GM18870 (cell line): Measurements from ENCODE around the gene JPT1.
A peak's percentile ranks its signal among the peaks of the same experiment; 100 is the strongest.
"Not testable (repeated sequence)": the region's sequence is repeated elsewhere in the genome, so short reads cannot be mapped to it uniquely, and the experiment has no call there.

ENCODE experiments used
- ATAC-seq: cut with Tn5 transposase; IDR thresholded peaks from one replicate; pipeline ENCODE4 v1.9.1; 2021; ENCODE audit warnings: moderate library complexity; ENCODE audit not compliant: unreplicated experiment

The JPT1 gene

DNA sequence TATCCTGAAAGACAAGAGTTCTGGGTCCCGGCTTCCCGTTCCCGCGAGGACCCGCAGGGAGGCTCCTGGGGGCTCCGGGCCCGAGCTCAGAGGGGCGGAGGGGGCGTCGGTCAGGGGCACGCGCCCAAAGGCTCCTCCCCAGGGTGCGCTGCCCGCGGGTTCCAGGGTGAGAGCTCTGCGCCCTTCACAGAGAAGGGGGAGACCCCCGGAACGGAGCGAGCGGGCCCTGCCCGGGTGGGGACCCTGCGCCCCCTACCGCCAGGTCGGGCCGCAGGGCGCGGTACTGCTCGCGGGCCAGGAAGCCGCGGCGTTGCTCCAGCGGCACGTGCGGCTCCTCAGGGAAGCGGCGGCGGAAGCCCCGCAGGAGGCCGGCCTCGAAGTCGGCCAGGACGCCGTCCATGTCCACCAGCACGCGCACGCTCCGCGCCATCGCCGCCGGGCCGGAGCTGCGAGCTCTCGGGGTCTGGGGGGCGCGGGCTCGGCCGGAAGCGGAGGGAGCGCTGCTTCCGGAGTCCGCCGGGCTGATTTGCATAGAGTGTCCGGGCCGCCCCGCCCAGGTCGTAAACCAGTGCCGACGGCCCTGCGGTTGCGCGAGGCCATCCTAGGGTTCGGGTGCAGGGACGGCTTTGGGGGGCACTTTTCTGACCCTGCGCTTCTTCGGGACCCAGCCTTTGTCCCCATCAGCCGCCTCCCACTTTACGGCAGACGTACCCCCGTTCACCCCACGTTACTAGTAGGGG is 22.9 kb downstream of the JPT1 start, which contains the start of gene NT5C:
NT5C (minus strand) TSS at position 465 of the 740 bp plus-strand sequence; CDS start at position 430, 35 bp downstream.
- peak; percentile 60 for ATAC-seq

DNA sequence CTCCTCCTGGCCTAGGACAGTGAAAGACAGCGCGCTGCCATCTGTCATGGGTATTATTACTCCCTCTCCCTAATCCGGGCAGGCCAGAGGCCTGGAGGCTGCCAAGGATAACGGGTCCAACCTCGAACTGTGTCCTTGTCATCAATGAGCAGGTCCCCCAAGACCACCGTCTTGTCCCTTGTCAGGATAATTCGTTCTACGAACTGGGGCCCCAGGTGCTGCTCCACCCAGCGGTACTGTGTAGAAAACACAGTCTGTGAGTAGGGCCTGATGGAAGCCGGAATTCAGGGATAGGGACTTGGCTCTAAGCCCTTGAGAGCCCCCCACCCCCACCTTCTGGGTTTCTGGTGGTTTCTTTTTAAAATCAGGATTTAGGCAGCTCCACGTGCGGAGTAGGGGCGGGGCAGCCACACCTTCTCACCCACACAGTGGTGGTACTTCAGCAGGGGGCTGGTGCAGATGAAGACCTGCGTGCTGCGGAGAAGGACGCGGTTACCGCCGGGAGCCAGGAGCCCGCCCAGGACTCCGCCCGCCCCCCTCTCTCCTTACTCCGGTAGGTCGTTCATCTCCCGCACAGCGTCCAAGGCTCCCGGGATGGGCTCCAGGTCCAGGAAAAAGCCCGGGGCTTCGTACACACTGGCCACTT is 23.6 kb downstream of the JPT1 start:
- ATAC-seq = no peak

DNA sequence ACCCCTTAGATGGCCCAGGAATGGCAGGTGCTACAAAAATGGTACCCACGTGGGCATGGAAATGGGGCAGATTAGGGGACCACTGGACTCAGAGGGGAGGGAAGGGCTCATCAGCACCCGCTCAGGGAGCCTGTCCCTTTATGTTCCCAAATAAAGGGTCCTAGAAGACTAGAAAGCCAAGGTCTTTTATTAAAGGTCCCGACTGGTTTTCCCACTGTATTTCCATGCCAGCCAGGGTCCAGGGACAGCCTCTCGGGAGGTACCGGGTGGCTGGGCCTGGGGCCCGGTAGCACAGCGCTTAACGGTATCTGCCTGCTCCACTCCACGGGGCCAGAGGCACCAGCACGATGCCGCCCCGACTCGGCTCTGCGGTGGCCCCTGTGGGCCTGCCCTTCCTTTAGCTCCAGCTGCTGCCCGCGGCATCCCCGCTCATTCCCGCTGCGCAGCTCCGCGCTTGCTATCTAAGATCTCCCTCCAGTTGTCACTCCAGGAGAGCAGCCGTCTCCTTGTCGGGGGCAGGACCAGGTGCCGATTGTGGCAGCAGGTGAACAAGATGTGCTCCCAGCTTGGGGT is 24.2 kb downstream of the JPT1 start:
- no peak for ATAC-seq

DNA sequence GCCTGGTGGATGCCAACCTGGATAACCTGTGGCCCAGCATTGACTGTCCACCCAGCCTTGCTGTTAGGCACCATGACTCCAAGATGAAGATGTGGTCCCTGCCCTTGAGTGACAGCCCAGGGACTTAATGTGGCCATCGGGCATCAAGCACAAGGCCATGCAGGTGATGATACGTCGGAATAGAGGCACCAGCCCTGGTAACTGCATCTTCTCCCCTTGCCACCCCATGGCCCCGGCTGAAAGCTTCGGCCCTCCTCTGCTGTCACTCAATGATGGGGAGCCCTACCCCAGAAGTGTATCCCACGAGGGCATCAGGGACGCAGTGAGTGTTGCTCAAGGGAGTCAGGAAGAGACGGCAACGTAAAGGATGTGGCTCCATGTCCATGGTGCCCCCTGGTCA is 24.7 kb downstream of the JPT1 start:
- no peak for ATAC-seq

DNA sequence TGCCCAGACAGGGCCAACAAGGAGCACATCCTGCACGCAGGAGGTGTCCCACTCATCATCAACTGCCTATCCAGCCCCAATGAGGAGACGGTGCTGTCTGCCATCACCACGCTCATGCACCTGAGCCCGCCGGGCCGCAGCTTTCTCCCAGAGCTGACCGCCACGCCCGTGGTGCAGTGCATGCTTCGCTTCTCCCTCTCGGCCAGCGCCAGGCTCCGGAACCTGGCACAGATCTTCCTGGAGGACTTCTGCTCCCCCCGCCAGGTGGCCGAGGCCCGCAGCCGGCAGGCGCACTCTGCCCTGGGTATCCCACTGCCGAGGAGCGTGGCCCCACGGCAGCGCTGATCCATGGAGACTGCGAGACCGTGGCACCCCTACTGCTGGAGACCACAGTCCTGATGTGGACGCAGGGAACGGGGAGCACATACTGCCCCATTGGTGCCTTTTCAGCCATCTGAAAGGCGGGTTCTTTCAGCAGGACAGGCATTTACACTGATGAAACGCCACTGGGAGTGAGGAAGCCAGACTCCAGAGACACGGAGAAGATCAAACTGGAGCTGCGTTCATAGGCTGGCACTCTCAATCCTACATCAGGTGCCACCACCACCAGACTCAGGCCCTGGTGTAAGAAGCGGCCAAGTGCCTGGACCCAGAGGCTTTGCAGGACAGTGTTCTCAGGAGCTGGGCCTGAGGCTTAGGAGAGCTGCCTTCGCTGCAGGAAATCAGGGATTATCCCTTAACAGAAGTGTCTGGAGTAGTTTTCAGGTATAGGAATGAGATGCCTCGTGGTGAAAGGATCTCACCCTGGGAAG is 25.4 kb downstream of the JPT1 start:
- ATAC-seq = no peak

DNA sequence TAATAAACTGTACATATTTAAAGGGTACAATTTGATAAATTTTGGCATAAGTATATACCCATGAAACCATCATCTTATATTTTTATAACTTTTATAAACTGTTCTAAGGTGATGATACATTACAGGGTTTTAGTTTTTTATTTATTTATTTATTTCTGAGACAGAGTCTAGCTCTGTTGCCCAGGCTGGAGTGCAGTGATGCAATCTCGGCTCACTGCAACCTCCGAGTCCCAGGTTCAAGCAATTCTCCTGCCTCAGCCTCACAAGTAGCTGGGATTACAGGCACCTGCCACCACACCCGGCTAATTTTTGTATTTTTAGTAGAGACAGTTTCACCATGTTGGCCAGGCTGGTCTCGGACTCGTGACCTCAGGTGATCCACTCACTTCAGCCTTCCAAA is 26.4 kb downstream of the JPT1 start:
- ATAC-seq = not testable (repeated sequence)

DNA sequence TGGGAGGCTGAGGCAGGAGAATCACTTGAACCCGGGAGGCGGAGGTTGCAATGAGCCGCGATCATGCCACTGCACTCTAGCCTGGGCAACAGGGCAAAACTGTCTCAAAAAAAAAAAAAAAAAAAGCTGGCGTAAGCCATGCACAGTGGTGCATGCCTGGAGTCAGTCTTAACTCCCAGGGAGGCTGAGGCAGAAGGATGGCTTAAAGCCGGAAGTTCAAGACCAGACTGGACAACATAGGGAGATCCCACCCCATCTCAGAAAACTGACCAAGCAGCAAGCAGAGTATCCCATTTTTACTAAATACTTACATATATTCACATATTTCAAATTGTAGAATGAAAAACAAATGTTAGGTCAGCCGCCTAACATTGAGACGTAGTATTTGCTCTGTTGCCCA is 27.4 kb downstream of the JPT1 start:
- no peak for ATAC-seq

DNA sequence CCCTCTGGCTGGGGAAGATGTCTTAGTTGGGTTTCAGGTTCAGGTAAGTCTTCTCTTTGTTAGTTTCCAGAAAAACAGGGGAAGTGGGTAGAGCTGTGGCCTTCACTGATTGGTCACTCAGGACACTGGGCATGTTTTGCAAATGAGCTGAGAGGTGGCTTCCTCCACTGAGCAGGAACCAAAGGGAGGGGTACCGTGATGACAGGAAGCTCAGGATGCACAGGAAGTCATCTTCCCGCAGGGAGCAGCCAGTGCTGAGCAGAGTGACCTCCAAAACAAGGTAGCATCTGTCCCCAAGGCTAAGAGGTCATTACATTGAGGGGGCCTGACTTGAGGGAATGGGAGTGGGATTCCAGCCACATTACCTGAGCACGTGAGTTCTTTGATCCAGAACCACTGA is 28.3 kb downstream of the JPT1 start:
- ATAC-seq = no peak

DNA sequence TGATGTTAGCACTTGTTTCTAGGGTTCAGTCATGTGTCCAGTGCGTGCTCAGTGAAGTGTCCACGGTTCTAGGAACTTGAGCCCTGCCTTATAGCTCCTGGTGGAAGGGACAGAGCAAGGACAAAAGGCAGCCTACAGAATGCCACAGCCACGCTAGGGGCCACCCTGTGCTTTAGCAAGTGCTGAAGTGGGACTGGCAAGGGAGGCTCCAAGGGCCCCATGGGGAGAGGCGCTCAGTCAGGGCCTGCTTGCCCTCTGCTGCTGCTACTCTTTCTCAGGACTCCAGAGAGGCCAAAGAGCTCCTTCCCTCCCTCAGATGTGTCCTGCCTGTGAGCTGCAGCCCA is 29.5 kb downstream of the JPT1 start:
- ATAC-seq = no peak

DNA sequence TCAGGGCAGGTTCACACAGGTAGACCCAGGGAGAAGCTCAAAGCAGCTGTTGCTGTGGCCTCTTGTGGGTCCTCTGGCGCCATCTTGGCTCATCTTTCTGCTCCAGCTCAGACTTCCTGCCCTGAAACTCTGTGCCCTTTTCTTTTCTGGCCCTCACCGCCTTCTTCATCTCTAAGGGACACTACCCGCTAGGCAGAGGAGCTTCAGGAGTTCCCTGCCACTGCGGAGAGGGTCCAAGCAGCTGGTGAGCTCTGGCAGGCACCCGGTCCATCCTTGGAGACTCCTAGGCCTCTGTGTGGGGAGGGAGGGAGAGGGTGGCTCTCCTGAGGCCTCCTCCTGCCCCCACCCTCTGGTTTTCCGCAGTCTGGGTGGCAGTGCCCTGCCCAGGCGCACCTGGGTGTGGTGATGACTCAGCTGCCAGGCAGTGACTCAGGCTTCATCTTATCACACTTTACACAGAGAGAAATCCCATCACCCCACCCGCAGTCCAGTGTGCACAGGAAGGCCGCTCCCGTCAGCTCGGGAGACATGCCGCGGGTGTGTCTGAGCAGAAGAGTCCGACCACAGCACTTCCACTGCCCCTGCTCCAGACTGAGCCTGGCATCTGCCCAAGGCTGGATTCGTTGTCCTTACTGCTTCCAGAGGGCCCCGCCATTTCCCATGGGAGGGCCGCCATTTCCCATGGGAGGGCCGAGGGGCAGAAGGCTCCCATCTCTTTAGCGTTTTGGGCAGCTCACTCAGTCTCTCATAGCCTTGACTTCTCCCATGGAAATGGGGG is 30.1 kb downstream of the JPT1 start:
- ATAC-seq = no peak

DNA sequence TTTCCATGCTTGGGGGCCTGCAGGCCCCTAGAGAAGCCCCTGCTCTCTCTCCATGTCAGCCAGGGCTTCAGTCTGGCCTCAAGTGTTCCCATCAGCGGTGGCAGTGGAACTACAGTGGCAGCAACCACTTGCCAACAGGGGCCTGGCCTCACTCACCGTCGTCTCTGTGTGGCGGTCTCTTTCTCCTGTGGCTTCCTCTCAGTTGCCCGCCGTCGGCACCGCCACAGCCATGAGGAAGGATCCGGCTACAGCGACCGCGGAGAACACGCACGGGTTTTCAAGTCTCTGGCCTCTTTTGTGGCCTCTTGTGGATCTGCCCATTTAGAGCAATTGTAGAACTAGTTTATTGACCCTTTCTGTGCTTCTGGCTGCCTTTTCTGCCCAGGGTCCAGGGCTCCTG is 36.0 kb downstream of the JPT1 start:
- no peak for ATAC-seq

DNA sequence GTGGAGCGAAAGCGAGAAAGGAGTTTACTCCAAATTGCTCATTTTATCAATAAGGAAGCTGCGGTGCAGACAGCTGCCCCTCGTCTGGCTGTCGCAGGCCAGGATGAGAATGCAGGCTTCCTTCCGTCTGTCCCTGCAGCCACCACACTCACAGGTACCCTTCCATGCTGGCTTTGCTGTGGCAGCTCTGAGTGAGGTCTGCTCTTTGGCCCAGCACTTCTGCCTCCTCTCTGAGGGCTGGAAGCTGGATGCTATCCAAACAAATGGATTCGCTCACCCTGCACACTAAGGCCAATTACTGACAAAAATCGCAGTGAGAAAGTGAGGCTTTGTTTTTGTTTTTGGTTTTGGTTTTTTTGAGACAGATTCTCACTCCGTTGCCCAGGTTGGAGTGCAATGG is 37.6 kb downstream of the JPT1 start:
- no peak for ATAC-seq

DNA sequence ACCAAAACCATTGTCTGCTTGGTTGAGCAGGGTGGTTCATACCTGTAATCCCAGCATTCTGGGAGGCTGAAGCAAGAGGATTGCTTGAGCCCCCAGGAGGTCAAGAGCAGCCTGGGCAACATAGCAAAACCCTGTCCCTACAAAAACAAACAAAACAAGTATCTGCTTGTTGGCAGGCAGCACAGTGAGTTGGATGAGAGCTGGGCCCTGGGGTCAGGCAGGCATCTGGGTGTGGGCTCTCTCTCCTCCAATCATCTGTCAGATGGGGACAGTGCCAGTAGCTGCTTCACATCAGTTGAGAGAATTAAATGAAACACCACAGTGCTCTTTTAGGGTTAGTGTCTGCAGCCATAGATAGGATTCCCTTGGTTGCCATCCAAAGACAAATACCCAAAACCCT is 38.8 kb downstream of the JPT1 start:
- ATAC-seq = no peak

DNA sequence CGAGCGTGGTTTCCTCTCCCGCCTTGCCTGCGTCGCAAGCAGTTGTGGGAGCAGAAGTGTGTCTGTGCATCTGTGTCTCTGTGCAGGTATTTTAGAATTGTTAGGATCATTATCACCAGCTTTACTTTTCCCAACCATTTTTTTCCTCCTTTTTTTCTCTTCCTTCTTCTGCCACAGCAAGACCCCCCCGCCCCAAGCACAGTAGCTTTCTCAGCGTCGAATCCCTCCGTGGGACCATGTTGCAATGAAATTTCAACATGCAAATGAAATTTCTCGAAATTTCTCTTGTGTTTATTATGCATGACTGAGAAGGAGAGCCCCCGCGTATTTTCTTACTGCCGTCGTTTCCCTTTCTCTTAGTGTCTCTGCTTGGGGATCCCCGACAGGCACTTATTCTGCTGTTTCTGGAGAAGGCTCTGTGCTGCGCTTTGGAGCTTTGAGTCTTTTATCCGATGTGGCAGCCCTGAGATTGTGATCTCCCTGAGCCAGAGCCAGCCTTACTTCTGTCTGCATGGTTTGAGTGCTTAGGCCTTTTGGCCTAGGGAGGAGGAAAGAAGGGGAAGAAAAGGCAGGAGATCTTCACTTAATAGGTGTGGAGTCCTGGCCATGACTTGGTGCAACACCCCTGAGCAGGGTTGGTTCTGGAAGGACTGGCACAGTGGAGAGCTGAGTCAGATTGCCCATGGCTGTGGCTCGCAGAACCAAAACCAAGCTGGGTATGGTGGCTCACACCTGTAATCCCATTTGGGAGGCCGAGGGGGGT is 39.6 kb downstream of the JPT1 start:
- ATAC-seq = no peak

DNA sequence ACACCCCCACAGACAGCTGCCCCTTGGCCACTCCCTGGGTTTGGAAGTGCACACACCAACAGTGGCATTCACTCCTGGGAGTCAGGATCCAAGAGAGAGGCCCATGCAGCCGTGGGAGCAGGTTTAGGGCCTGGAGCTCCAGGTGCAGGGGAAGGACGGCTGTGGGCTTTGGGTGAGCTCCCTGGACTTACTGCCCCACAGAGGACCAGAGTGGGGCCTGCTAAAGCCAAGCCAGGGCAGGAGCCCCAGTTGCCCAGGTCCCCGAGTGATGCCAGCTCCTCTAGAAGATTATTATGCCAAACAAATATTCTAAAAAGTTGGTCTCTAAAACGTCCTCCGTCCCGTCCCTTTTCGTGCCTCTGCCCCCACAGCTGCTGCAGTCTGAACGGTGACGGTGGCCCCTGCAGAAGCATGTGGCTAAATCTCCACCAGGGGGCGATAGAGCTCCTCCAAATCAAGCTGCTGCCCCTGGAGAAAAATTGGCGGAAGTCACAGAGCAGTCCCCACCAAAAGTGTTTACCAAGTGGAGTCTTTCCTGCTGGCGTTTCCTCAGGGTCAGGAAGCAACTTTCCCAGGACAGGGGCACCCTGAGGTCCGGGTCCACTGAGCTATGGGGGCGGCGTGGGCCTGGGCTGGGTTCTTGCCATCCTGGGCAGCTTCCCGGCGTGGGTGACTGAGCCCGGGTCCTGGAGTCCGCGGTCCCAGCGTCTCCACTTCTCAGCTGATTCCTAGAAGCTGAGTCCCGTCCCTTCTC is 40.3 kb downstream of the JPT1 start:
- ATAC-seq = no peak

DNA sequence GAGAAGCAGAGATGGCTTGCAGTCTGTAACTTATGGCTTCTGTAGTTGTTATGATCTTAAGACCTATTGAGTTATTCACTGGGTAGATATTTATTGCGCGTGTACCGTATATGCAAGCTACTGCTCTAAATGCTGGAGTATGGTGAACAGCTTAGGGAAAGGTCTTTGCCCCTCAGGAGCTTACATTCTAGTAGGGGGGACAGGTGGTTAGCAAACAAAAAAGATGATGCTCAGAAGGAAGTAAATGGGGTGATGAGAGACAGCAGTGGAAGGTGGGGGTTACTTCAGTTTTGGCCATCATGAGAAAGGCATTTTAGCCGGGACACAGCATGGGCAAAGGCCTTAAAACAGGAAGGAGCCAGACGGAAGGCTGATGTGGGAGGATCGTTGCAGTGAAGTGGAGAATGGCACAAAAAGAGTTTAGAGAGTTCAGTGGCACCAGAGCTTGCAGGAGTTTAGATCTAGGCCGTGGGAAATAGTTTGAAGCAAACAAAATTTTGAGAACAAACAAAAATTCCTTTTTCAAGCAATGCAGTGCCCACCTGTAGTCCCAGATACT is 42.5 kb downstream of the JPT1 start:
- no peak for ATAC-seq

DNA sequence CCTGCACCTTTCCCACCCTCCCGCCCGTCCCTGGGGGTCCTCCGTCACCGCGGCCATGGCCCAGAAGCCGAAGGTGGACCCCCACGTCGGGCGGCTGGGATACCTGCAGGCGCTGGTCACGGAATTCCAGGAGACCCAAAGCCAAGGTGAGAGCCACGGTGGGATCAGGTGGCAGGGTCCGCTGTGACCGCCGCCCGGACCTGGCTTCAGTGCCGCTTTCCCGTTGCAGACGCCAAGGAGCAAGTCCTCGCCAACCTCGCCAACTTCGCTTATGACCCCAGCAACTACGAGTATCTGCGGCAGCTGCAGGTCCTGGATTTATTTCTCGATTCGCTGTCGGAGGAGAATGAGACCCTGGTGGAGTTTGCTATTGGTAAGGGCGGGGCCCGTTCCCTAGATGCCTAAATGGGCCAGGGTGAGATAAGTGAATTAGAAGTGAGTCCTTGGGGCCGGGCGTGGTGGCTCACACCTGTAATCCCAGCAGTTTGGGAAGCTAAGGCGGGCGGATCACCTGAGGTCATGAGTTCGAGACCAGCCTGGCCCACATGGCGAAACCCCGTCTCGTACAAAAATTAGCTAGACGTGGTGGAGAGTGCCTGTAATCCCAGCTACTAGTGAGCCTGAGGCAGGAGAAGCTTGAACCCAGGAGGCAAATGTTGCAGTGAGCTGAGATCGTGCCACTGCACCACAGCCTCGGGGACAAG is 43.9 kb downstream of the JPT1 start:
- no peak for ATAC-seq

DNA sequence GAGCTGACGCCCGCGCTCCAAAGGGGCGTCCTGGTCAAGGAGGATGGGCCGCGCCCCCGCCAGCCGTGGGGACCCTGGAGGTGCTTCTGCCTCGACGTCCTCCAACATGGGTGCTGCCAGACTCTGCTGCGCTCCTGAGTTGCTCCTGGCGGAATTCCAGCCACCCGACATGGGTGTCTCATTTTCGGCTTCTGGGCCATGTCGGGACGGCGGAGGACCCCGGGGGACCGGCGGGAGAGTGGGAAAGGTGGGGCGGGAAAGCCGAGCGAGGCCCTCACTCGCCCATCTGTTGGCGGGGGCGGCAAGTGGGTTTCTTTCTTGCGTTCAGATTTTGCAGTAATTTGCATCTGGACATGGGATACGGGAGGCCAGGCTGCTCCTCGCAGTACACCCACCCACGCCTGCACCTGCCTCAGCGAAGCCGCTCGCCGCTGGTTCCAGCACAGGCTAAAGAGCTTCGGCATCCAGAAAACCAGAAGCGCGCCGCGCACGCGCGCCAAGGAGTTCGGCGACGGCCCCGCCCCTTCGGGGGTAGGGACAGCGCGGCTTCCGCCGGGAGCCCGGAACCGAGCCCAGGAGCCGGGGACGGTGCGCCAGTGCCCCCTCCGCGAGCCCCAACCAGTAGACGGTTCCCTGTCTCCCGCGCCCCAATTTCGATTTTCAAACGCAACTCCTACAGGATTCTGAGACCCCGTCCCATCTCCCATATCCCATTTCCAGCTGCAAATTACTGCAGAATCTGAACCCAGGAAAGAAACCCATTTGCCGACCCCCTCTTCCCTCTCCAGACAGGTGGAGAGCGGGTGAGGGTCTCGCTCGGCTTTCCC is 44.7 kb downstream of the JPT1 start, which contains the start of gene ARMC7:
ARMC7 (plus strand) TSS at position 563 of the 827 bp plus-strand sequence. CDS start 320 bp downstream, outside the sequence.
- ATAC-seq = no peak
